H9 (cell line): ENCODE measurements around the gene ANKRD16. TPM values are rescaled to one million over a fixed set of nuclear protein-coding genes. Genes with fewer than 3 reads are reported as not detected.

Experiments
- DNase-seq: peaks from one replicate; pipeline ENCODE4 v3.0.0-alpha.2; 2017
- H2AFZ ChIP-seq: one replicate; pipeline ENCODE4 v1.6.1; 2013; ENCODE audit warnings: mild to moderate bottlenecking, low read length, control low read depth, moderate library complexity
- H2AK5ac ChIP-seq: 2 replicates; pipeline ENCODE4 v1.6.1; 2013; ENCODE audit warnings: low read length, control low read depth, mixed read lengths; ENCODE audit not compliant: insufficient read length
- H2BK120ac ChIP-seq: one replicate; pipeline ENCODE4 v1.6.1; 2013; ENCODE audit warnings: low read depth, mild to moderate bottlenecking, low read length, control low read depth, inconsistent platforms; ENCODE audit not compliant: poor library complexity, severe bottlenecking
- H2BK12ac ChIP-seq: 2 replicates; pipeline ENCODE4 v1.6.1; 2013; ENCODE audit warnings: low read length, control low read depth, mixed read lengths, low read depth; ENCODE audit not compliant: insufficient read length
- H2BK15ac ChIP-seq: 2 replicates; pipeline ENCODE4 v1.6.1; 2013; ENCODE audit warnings: low read depth, low read length, control low read depth
- H2BK20ac ChIP-seq: one replicate; pipeline ENCODE4 v1.6.1; 2013; ENCODE audit warnings: low read depth, mild to moderate bottlenecking, low read length, control low read depth, inconsistent platforms; ENCODE audit not compliant: poor library complexity, severe bottlenecking
- H2BK5ac ChIP-seq: 2 replicates; pipeline ENCODE4 v1.6.1; 2013; ENCODE audit warnings: low read length, control low read depth, mixed read lengths; ENCODE audit not compliant: insufficient read length
- H3K14ac ChIP-seq: 2 replicates; pipeline ENCODE4 v1.6.1; 2013; ENCODE audit warnings: low read length, control low read depth; ENCODE audit not compliant: insufficient read depth
- H3K18ac ChIP-seq: 2 replicates; pipeline ENCODE4 v1.6.1; 2013; ENCODE audit warnings: low read depth, mild to moderate bottlenecking, mixed read lengths, low read length, control low read depth; ENCODE audit not compliant: insufficient read length
- H3K23ac ChIP-seq: 2 replicates; pipeline ENCODE4 v1.6.1; 2013; ENCODE audit warnings: low read length, control low read depth, mixed read lengths, low read depth; ENCODE audit not compliant: insufficient read length
- H3K23me2 ChIP-seq: 2 replicates; pipeline ENCODE4 v1.6.1; 2013; ENCODE audit warnings: low read depth, mild to moderate bottlenecking, mixed read lengths, low read length, control low read depth; ENCODE audit not compliant: insufficient read length, poor library complexity, severe bottlenecking
- H3K27ac ChIP-seq: 2 replicates; pipeline ENCODE4 v1.5.1; 2013; ENCODE audit warnings: low read length, control low read depth, mixed read lengths, low read depth; ENCODE audit not compliant: insufficient read length
- H3K27me3 ChIP-seq: 2 replicates; pipeline ENCODE4 v1.6.1; 2013; ENCODE audit warnings: low read length, control low read depth, inconsistent platforms; ENCODE audit not compliant: insufficient read depth
- H3K4ac ChIP-seq: 2 replicates; pipeline ENCODE4 v1.6.1; 2013; ENCODE audit warnings: low read depth, mild to moderate bottlenecking, control low read depth, inconsistent platforms, low read length, moderate library complexity
- H3K4me1 ChIP-seq: 2 replicates; pipeline ENCODE4 v1.6.1; 2013; ENCODE audit warnings: low read length, control low read depth, inconsistent platforms; ENCODE audit not compliant: insufficient read depth
- H3K4me2 ChIP-seq: 2 replicates; pipeline ENCODE4 v1.6.1; 2013; ENCODE audit warnings: low read length, control low read depth, mixed read lengths; ENCODE audit not compliant: insufficient read length, insufficient read depth
- H3K56ac ChIP-seq: 2 replicates; pipeline ENCODE4 v1.6.1; 2013; ENCODE audit warnings: low read depth, mild to moderate bottlenecking, mixed read lengths, low read length, control low read depth; ENCODE audit not compliant: insufficient read length
- H3K79me1 ChIP-seq: 2 replicates; pipeline ENCODE4 v1.6.1; 2013; ENCODE audit warnings: low read depth, mild to moderate bottlenecking, moderate library complexity, low read length, control low read depth, inconsistent platforms; ENCODE audit not compliant: insufficient read depth, poor library complexity, severe bottlenecking
- H3K79me2 ChIP-seq: 2 replicates; pipeline ENCODE4 v1.6.1; 2013; ENCODE audit warnings: low read length, control low read depth, inconsistent platforms; ENCODE audit not compliant: insufficient read depth
- H3K9ac ChIP-seq: 2 replicates; pipeline ENCODE4 v1.6.1; 2013; ENCODE audit warnings: low read length, control low read depth, mixed read lengths; ENCODE audit not compliant: insufficient read length; ENCODE audit errors: extremely low read depth
- H3K9me3 ChIP-seq: one replicate; pipeline ENCODE4 v1.6.1; 2013; ENCODE audit warnings: low read depth, low read length, inconsistent platforms; ENCODE audit not compliant: control insufficient read depth
- H3T11ph ChIP-seq: one replicate; pipeline ENCODE4 v1.6.1; 2013; ENCODE audit warnings: mild to moderate bottlenecking, low read length, control low read depth, inconsistent platforms
- H4K20me1 ChIP-seq: one replicate; pipeline ENCODE4 v1.6.1; 2013; ENCODE audit not compliant: control insufficient read depth, insufficient read length, insufficient read depth
- H4K5ac ChIP-seq: 2 replicates; pipeline ENCODE4 v1.6.1; 2013; ENCODE audit warnings: low read depth, mild to moderate bottlenecking, mixed read lengths, low read length, control low read depth; ENCODE audit not compliant: insufficient read length
- H4K8ac ChIP-seq: replicated peaks from 2 replicates; pipeline ENCODE4 v1.6.1; 2013; ENCODE audit warnings: low read length, control low read depth, mixed read lengths, low read depth; ENCODE audit not compliant: insufficient read length
- H4K91ac ChIP-seq: 2 replicates; pipeline ENCODE4 v1.6.1; 2013; ENCODE audit warnings: low read depth, mild to moderate bottlenecking, moderate library complexity, mixed read lengths, low read length, control low read depth; ENCODE audit not compliant: insufficient read length
- H3K27ac Mint-ChIP-seq, 3 experiments: 2 replicates in 2 of 3; 3 replicates in 1 of 3; pipeline ENCODE4 v1.8.0; 2020 to 2021; ENCODE audit warnings: mixed read lengths in 3 of 3, mild to moderate bottlenecking in 1 of 3, moderate library complexity in 1 of 3
- H3K27me3 Mint-ChIP-seq: 2 replicates; pipeline ENCODE4 v1.8.0; 2021; ENCODE audit warnings: low read depth, mild to moderate bottlenecking, moderate library complexity, mixed read lengths
- H3K36me3 Mint-ChIP-seq, 3 experiments: 2 replicates in 2 of 3; 3 replicates in 1 of 3; pipeline ENCODE4 v1.8.0; 2020 to 2021; ENCODE audit warnings: low read depth in 3 of 3, mixed read lengths in 3 of 3; ENCODE audit not compliant: insufficient read depth in 1 of 3
- H3K4me1 Mint-ChIP-seq, 2 experiments: 2 replicates each; pipeline ENCODE4 v1.8.0; 2020; ENCODE audit warnings: mixed read lengths in 2 of 2
- H3K4me3 Mint-ChIP-seq, 2 experiments: 2 replicates in 1 of 2; 3 replicates in 1 of 2; pipeline ENCODE4 v1.8.0; 2020 to 2021; ENCODE audit warnings: mild to moderate bottlenecking in 2 of 2, mixed read lengths in 2 of 2, moderate library complexity in 1 of 2
- H3K9me3 Mint-ChIP-seq, 2 experiments: 2 replicates in 1 of 2; 3 replicates in 1 of 2; pipeline ENCODE4 v1.8.0; 2020; ENCODE audit warnings: mild to moderate bottlenecking in 2 of 2, mixed read lengths in 2 of 2, moderate library complexity in 1 of 2
- CTCF ChIP-seq: fragments of 200-600 bp; sonication (generic); conservative IDR thresholded peaks from 3 replicates; pipeline ENCODE4 v1.8.0; 2021; ENCODE audit warnings: antibody characterized with exemption, mild to moderate bottlenecking
- WGBS: extraction: QIAGEN DNeasy Blood & Tissue Kit; methylation state at CpG from one replicate; pipeline ENCODE4 v1.1.7; 2013; ENCODE audit warnings: missing lambda C conversion rate, low lambda C conversion rate, mixed read lengths; ENCODE audit not compliant: insufficient read length; ENCODE audit errors: extremely low coverage; 5-methylcytosine and 5-hydroxymethylcytosine counted together
- long read RNA-seq: library from polyadenylated mRNA; unstranded; transcript quantifications from one replicate; pipeline ENCODE4 v2.0.0, GENCODE V29; 2020
- total RNA-seq: library from RNA; stranded (reverse); gene quantifications from 2 replicates; pipeline ENCODE4 v1.2.1, GENCODE V29; 2021

The ANKRD16 gene
- 9.2 and 11.4 TPM in 2 replicates for total RNA-seq
- long read RNA-seq, result 0 reads

GRCh38 chr10:5889624-5890451 is at the start of gene ANKRD16, which contains the start of gene FBH1:
Gene ANKRD16, minus strand, starts transcription at chr10:5889893. Its CDS starts 539 bp downstream, at chr10:5889354.
Gene FBH1, plus strand, starts transcription at chr10:5890243. Its CDS starts 103 bp downstream, at chr10:5890346.
- Histone ChIP-seq H2BK15ac (no peak within 1 kb of the TSS), H2AFZ (no peak within 1 kb of the TSS), H3K27ac (no peak within 1 kb of the TSS), H3K79me1 (no peaks in the 10 kb centered on the region), H3K9ac (peak within 1 kb of the TSS; percentile 57), H3K79me2 (peaks cover 8% of the 10 kb centered on the region; the same call in 1 of the 2 replicates), H2BK5ac (no peak within 1 kb of the TSS), H3K18ac (no peak within 1 kb of the TSS), H3K4me2 (peak within 1 kb of the TSS; percentile 84), H4K8ac (no peak within 1 kb of the TSS), H4K91ac (no peak within 1 kb of the TSS), H3K23me2 (peaks cover 9% of the 10 kb centered on the region), H4K20me1 (no peaks in the 10 kb centered on the region), H3K4me1 (peaks cover 5% of the 10 kb centered on the region; the same call in 1 of the 2 replicates), H3T11ph (no peak within 1 kb of the TSS), H3K9me3 (no peaks in the 10 kb centered on the region), H3K23ac (no peak within 1 kb of the TSS), H2BK120ac (no peak within 1 kb of the TSS), H2BK12ac (no peak within 1 kb of the TSS), H3K14ac (peak within 1 kb of the TSS; percentile 75), H3K4ac (no peak within 1 kb of the TSS), H3K56ac (no peak within 1 kb of the TSS), H3K27me3 (no peaks in the 10 kb centered on the region), H2AK5ac (no peak within 1 kb of the TSS), H4K5ac (no peak within 1 kb of the TSS), H2BK20ac (no peak within 1 kb of the TSS)
- H3K4me1 Mint-ChIP-seq, result peaks cover 24 to 30% of the 10 kb centered on the region in 2 experiments
- peak; percentile 98 for DNase-seq
- no peaks in the 10 kb centered on the region for H3K9me3 Mint-ChIP-seq
- H3K27ac Mint-ChIP-seq, result peak within 1 kb of the TSS; percentile 55 to 90 (median 88)
- no CpG with 5 or more reads among the region's 109 CpGs for WGBS
- peak within 1 kb of the TSS; percentile 87 to 97 for H3K4me3 Mint-ChIP-seq
- TF ChIP-seq CTCF, result no peak
- H3K36me3 Mint-ChIP-seq, result peaks cover 24 to 52% (median 46%) of the 10 kb centered on the region in 3 experiments
- no peaks in the 10 kb centered on the region for H3K27me3 Mint-ChIP-seq
